IMR-90 (cell line): Measurements from ENCODE around the gene ZNF646.

Experiments
- CTCF ChIP-seq: conservative IDR thresholded peaks from 2 replicates; pipeline ENCODE4 v1.5.1; 2012; ENCODE audit warnings: mild to moderate bottlenecking, low read depth, low read length, improper control_type of control experiment
- MAFK ChIP-seq: IDR thresholded peaks from 2 replicates; pipeline ENCODE4 v1.6.1; 2012; ENCODE audit warnings: low read depth, low read length, improper control_type of control experiment
- POLR2A ChIP-seq: IDR thresholded peaks from 2 replicates; pipeline ENCODE4 v1.6.1; 2012; ENCODE audit warnings: mild to moderate bottlenecking, low read depth, low read length
- RAD21 ChIP-seq: IDR thresholded peaks from 2 replicates; pipeline ENCODE4 v1.6.1; 2012; ENCODE audit warnings: low read length, improper control_type of control experiment
- RFX5 ChIP-seq: IDR thresholded peaks from 2 replicates; pipeline ENCODE4 v1.8.0; 2012; ENCODE audit warnings: low read depth, mild to moderate bottlenecking, low read length, moderate library complexity
- USF2 ChIP-seq: fragments of 150-350 bp; IDR thresholded peaks from 2 replicates; pipeline ENCODE4 v1.6.1; 2017; ENCODE audit warnings: mild to moderate bottlenecking, antibody characterized with exemption, low read length, low read depth

GRCh38 chr16:31050280-31051030 is 23.8 kb upstream of the ZNF646 start:
- TF ChIP-seq RFX5 (no peak), CTCF (no peak), POLR2A (no peak), RAD21 (no peak), USF2 (no peak), MAFK (no peak)
